GDM1 (cell line): ENCODE measurements around the gene TRIM34.
"Not testable (repeated sequence)": the region's sequence is repeated elsewhere in the genome, so short reads cannot be mapped to it uniquely, and the experiment has no call there.

Experiments used
- DNase-seq: peaks from one replicate; lab custom pipeline; 2025; lab: John Stamatoyannopoulos, UW

Gene TRIM34

GRCh38 chr11:5620651-5621521, 3.9 kb upstream of the TRIM34 start:
- no peak for DNase-seq

- DNase-seq = no peak
Measured at GRCh38 chr11:5621580-5621979, 3.2 kb upstream of the TRIM34 start.

DNA sequence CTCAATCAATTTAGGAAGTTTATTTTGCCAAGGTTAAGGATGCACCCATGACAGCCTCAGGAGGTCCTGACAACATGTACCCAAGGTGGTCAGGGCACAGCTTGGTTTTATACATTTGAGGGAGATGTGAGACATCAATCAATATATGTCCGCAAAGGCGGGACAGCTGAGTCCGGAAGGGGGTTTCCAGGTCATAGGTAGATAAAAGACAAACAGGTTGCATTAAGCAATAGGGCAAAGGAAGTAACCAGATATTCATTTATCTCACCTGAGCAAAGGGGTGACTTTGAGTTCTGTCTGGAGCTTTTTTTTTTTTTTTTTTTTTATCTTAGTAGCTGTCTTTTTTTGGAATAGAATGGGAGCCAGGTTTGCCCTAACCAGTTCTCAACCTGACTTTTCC, 2.0 kb upstream of the TRIM34 start:
- no peak for DNase-seq

GRCh38 chr11:5625281-5625680, 480 bp downstream of the TRIM34 start:
- DNase-seq = no peak

DNA sequence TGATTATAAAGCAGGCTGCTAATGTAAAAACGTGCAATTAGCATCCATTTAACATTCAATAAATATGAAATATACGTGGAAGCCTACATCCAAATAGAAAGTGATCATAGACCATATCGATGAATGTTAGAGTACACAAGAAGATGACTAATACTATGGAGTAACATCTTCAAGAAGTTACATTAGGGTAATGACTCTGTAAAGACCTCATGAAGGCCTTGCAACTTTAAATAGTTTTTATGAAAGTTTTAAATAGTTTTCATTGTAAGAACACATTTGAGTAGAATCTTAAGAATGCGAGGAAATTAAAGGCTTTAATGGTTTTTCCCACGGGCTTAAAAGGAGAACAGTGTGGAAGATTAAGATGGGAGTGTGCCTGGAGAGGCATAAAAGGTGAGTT, 1.4 kb downstream of the TRIM34 start:
- no peak for DNase-seq

GRCh38 chr11:5631417-5631816, 6.6 kb downstream of the TRIM34 start:
- DNase-seq = no peak

GRCh38 chr11:5631969-5632635, 7.3 kb downstream of the TRIM34 start:
- DNase-seq = no peak

- no peak for DNase-seq
Measured at GRCh38 chr11:5639953-5640352, 15.2 kb downstream of the TRIM34 start.

GRCh38 chr11:5643585-5643984, 18.8 kb downstream of the TRIM34 start:
- no peak for DNase-seq

- no peak for DNase-seq
Measured at GRCh38 chr11:5646139-5646538, 21.3 kb downstream of the TRIM34 start.

GRCh38 chr11:5655474-5655873, 30.7 kb downstream of the TRIM34 start:
- DNase-seq = no peak

DNA sequence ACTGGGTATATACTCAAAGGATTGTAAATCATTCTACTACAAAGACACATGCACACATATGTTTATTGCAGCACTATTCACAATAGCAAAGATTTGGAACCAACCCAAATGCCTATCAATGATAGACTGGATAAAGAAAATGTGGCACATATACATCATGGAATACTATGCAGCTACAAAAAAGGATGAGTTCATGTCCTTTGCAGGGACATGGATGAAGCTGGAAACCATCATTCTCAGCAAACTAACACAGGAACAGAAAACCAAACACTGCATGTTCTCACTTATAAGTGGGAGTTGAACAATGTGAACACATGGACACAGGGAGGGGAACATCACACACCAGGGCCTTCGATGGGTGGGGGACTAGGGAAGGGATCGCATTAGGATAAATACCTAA, 32.2 kb downstream of the TRIM34 start:
- not testable (repeated sequence) for DNase-seq

GRCh38 chr11:5658318-5658717, 33.5 kb downstream of the TRIM34 start:
- DNase-seq = no peak

GRCh38 chr11:5663511-5663910, 38.7 kb downstream of the TRIM34 start:
- no peak for DNase-seq

- no peak for DNase-seq
Measured at GRCh38 chr11:5665051-5665570, 40.3 kb downstream of the TRIM34 start.

DNA sequence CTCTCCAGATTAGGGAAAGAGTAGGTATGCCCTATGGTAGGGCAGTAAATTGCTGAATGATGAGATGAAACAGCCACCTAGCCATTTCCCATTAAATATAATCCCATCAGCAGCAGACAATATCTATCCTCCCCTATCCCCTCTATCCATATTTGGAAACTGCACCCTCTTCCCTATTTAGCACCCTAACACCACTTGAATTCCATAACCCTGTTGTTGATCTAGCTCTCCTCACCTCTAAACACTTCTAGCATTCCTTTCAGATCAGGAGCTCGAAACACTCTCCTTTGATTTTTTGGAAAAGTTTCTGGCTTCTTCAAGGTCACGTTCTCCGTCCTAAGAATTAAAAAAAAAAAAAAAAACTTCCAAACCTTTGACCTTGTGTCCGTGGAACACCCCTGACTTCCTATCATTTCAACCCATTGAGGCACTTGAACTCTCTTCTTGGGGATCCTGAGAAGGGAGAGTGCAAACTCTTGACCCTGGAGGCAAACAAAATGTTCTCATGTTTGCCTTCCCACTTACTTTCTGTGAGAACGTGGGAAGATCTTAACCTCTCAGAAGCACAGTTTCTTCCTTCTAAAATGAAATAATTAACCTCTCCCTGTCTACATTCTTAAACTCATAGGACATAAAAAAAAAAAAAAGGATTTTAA, 41.1 kb downstream of the TRIM34 start:
- no peak for DNase-seq

GRCh38 chr11:5666402-5666793, 41.6 kb downstream of the TRIM34 start:
- DNase-seq = no peak

DNA sequence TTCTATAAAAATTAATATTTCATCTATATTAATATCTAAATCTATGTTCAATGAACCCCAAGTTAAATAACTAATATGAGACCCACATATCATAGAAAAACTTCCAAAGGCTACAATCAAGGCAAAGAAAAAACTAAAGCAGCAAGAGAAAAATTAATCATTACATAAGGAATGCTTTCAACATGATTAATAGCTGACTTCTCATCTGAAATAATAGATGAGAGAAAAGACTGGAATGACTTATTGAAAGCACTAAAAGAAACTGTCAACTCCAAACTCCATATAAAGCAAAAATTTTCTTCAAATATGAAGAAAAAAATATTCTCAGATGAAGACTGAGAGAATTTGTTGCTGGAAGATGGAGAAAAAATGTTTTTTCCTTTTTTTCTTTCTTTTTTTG, 47.0 kb downstream of the TRIM34 start:
- no peak for DNase-seq

DNA sequence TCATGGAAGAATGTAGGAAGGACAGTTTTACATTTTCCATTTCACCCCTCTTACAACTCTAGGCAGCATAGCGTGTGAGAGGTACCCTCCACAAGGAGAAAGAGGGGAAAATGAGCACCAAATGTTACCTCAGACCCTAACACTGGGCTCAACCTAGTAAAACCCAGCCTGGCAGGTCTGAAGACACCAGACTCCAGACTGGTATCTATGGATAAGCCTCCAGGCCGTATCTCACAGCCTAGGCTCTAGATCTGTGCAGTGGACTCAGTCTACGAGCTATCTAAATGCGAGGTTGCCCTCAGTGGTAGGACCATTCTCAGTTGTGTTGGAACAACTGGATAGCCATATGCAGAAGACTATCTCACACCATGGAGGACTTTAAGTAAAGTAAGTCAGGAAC, 49.6 kb downstream of the TRIM34 start:
- DNase-seq = no peak

DNA sequence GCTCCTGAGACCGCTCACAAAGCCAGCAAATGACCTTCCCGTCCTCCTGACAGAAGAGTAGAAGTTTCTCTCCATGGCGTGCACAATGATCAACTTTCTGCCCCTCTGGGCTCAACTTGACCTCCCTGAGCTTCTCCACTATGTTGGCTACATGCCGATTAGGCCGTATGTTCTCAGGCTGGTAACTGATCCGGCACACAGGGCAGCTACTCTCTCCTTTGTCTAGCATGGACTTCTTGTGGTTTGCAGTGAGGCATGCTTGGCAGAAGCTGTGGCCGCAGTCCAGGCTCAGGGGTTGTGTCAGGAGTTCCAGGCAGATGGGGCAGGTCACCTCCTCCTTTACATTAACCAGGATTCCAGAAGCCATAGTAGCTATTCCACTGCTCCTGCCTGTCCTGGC, 55.0 kb downstream of the TRIM34 start:
- DNase-seq = no peak

DNA sequence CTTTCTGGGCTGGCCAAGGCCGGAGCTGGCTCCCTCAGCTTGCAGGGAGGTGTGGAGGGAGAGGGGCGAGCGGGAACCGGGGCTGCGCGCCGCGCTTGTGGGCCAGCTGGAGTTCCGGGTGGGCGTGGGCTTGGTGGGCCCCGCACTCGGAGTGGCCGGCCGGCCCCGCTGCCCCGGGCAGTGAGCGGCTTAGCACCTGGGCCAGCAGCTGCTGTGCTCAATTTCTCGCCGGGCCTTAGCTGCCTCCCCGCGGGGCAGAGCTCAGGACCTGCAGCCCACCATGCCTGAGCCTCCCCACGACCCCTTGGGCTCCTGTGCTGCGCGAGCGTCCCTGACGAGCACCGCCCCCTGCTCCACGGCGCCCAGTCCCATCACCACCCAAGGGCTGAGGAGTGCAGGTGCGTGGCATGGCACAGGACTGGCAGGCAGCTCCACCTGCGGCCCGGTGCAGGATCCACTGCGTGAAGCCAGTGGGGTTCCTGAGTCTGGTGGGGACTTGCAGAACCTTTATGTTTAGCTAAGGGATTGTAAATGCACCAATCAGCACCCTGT, 58.2 kb downstream of the TRIM34 start:
- DNase-seq = not testable (repeated sequence)

GRCh38 chr11:5683620-5684019, 58.8 kb downstream of the TRIM34 start:
- not testable (repeated sequence) for DNase-seq
